ENCODE data around the gene ABLIM2. TPM values are rescaled to one million over a fixed set of nuclear protein-coding genes. Genes with fewer than 3 reads are reported as not detected.

Gene ABLIM2
- total RNA-seq, 2 experiments from 2014 or later, result 0.13 TPM; not detected in 1

DNA sequence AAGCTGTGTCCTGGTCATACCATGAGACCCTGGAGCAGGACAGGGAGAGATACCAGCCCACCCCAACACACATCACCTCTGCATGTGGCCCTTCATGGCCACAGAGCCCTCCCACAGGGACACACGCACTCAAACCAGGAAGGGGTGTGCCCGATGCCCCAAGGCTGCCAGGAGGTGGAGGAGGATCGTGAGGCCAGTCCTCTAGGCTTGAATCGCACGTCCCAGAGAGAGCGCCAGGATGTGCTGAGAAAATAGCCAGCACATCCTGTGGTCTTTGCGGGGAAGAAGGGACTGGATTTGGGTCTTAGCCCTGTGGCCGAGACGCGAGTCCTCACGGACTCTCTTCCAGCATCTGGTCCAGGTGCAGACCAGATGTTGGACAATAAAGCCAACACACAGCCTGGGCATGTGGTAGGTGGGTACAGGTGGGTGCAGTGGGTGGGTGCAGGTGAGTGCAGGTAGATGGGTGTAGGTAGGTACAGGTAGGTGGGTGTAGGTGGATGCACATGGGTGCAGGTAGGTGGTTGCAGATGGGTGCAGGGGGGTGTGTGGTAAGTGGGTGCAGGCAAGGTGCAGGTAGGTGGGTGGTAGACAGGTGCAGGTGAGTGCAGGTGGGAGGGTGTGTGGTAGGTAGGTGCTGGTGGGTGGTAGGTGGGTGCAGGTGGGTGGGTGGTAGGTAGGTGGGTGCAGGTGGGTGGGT is 124.6 kb downstream of the ABLIM2 start:
- ChIA-PET CTCF (no interaction called here), POLR2A (no interaction called here)
- H3K27me3 Mint-ChIP-seq, result peaks cover 8% of the 10 kb centered on the region
- no peak overlapping the region for H3K4me3 Mint-ChIP-seq
- H3K9me3 Mint-ChIP-seq, result no peaks in the 10 kb centered on the region
- DNase-seq, result no peak
- H3K27ac Mint-ChIP-seq, result no peak overlapping the region
- H3K4me1 Mint-ChIP-seq, result peaks cover 13% of the 10 kb centered on the region
- no peaks in the 10 kb centered on the region for H3K36me3 Mint-ChIP-seq (ENCODE audit: low read depth)

- peaks cover 8% of the 10 kb centered on the region for H3K27me3 Mint-ChIP-seq
- no peak overlapping the region for H3K4me3 Mint-ChIP-seq
- no peaks in the 10 kb centered on the region for H3K36me3 Mint-ChIP-seq (ENCODE audit: low read depth)
- no peak overlapping the region for H3K27ac Mint-ChIP-seq
- CTCF ChIA-PET, result no interaction called here
- no peaks in the 10 kb centered on the region for H3K9me3 Mint-ChIP-seq
- POLR2A ChIA-PET, result no interaction called here
- H3K4me1 Mint-ChIP-seq, result peaks cover 13% of the 10 kb centered on the region
- no peak for DNase-seq
Measured at GRCh38 chr4:8033067-8033755, 125.4 kb downstream of the ABLIM2 start.

GRCh38 chr4:8032381-8032780 is 126.2 kb downstream of the ABLIM2 start:
- ChIA-PET CTCF (no interaction called here), POLR2A (no interaction called here)
- DNase-seq, result no peak
- H3K36me3 Mint-ChIP-seq (ENCODE audit: low read depth), result no peaks in the 10 kb centered on the region
- H3K9me3 Mint-ChIP-seq, result no peaks in the 10 kb centered on the region
- peaks cover 3% of the 10 kb centered on the region for H3K27me3 Mint-ChIP-seq
- no peak overlapping the region for H3K27ac Mint-ChIP-seq
- peaks cover 12% of the 10 kb centered on the region for H3K4me1 Mint-ChIP-seq
- no peak overlapping the region for H3K4me3 Mint-ChIP-seq

DNA sequence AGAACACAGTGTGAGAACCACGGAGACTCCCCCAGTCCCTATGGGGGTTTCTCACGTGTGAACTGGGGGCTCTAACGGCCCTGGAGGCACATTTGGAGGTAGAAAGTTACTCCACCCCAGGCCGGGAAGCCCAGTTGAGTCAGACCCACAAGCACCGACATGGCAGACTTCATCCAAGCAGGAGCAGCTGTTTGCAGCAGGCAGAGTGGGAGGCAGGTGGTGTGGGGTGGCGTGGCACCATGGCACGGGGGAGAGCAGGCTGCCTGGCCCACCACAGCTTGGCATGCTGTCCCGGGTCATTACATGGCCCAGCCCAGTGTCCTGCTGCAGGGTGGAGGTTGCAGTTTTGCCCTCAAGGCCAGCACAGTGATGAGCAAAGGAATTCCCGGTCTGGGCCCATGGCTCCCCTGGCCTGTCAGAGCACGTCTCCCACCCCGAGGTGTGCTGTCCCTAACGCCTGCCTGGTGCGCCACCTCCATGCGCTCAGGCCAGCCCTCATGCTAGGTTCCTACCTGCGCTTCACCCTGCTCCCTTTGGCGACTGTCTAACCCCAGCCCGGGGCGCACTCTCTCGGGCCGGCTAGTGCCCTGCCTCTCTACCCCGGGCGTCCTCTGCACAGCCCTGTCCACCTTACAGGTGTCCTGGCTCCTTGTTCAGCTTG is 128.4 kb downstream of the ABLIM2 start:
- ChIA-PET POLR2A (interaction anchor here (1.0 kb wide), 1 partner anchor 11 kb away, joined by 3 read pairs; no protein-coding TSS in a partner anchor), CTCF (no interaction called here)

GRCh38 chr4:8029689-8030088 is 128.9 kb downstream of the ABLIM2 start:
- no peaks in the 10 kb centered on the region for H3K4me1 Mint-ChIP-seq
- CTCF ChIA-PET, result no interaction called here
- POLR2A ChIA-PET, result interaction anchor here (1.0 kb wide), 1 partner anchor 10 kb away, joined by 3 read pairs; no protein-coding TSS in a partner anchor

More for the DNA sequence above, 128.4 kb downstream of the ABLIM2 start:
- Mint-ChIP-seq H3K9me3 (no peaks in the 10 kb centered on the region), H3K4me1 (peaks cover 3% of the 10 kb centered on the region), H3K27ac (no peak overlapping the region), H3K4me3 (no peak overlapping the region), H3K36me3 (ENCODE audit: low read depth) (no peaks in the 10 kb centered on the region), H3K27me3 (peaks cover 2% of the 10 kb centered on the region)
- DNase-seq, result no peak

DNA sequence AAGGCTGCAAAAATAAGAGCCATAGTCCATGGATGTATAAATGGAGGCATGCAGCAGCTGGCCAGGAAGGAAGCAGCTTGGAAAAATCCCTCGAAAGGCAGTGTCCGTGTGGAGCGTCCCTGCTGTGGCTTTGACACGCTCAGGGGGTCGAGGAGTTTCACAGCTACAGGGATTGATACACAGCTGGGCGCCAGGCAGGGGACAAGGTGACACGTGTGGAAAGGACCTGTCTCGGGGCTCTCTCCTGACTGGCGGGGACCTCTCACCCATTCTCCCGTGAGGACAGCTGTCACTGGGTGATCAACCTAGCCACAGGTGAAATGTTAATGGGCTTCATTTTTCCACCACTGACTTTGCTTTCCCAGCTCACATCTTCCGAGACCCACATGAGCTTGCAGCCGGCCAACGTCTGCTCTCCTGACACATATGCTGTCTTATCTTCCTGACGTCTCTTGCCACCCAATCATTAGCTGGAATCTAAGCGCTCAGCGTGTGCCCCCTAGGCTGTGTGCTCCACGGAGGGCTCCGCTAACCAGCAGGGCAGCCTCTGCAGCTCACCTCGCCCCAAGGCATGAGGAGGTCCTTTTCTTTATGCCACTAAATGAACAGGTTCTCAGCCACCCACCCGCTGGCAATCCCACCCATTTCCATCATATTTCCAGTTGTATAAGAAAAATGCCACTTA is 129.6 kb downstream of the ABLIM2 start:
- H3K27me3 Mint-ChIP-seq, result peaks cover 2% of the 10 kb centered on the region
- no peak overlapping the region for H3K4me3 Mint-ChIP-seq
- POLR2A ChIA-PET, result no interaction called here
- H3K4me1 Mint-ChIP-seq, result no peaks in the 10 kb centered on the region
- H3K27ac Mint-ChIP-seq, result no peak overlapping the region
- CTCF ChIA-PET, result no interaction called here
- DNase-seq, result no peak
- no peaks in the 10 kb centered on the region for H3K9me3 Mint-ChIP-seq
- H3K36me3 Mint-ChIP-seq (ENCODE audit: low read depth), result no peaks in the 10 kb centered on the region

More at GRCh38 chr4:8029689-8030088, 128.9 kb downstream of the ABLIM2 start:
- DNase-seq, result no peak
- H3K4me3 Mint-ChIP-seq, result no peak overlapping the region
- no peaks in the 10 kb centered on the region for H3K9me3 Mint-ChIP-seq
- no peak overlapping the region for H3K27ac Mint-ChIP-seq
- no peaks in the 10 kb centered on the region for H3K36me3 Mint-ChIP-seq (ENCODE audit: low read depth)
- H3K27me3 Mint-ChIP-seq, result peaks cover 2% of the 10 kb centered on the region

DNA sequence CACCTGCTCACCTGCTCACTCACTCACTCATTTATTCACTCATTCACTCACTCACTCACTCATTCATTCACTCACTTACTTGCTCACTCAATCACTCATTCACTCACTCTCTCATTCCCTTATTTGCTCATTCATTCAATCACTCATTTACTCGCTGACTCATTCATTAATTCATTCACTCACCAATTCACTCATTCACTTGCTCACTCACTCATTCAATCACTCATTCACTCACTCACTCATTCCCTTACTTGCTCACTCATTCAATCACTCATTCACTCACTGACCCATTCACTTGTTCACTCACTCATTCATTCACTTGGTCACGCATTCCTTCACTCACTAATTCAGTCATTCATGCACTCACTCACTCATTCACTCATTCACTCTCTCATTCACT is 130.2 kb downstream of the ABLIM2 start:
- no peak for DNase-seq
- Mint-ChIP-seq H3K27ac (no peak overlapping the region), H3K4me3 (no peak overlapping the region), H3K27me3 (peaks cover 2% of the 10 kb centered on the region), H3K4me1 (no peaks in the 10 kb centered on the region), H3K9me3 (no peaks in the 10 kb centered on the region), H3K36me3 (ENCODE audit: low read depth) (no peaks in the 10 kb centered on the region)
- ChIA-PET POLR2A (no interaction called here), CTCF (no interaction called here)

DNA sequence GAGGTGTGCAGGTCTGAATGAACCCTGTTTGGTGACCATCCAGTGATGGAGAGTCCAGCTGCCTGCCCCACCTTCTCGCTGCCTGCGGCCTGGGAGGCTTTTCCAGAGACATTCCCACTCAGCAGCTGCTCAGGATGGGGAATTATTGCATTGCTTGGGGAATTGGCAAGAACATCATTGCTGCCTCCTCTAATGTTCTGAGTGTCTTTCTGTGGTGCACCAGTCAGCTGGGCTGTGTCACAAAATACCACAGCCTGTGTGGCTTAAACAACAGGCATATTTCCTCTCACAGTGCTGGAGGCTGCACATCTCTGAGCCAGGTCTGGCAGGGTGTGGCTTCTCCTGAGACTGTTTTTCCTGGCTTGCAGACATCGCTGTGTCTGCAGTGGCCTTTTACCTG is 132.2 kb downstream of the ABLIM2 start:
- Mint-ChIP-seq H3K27me3 (peaks cover 2% of the 10 kb centered on the region), H3K9me3 (no peaks in the 10 kb centered on the region), H3K4me3 (no peak overlapping the region), H3K36me3 (ENCODE audit: low read depth) (no peaks in the 10 kb centered on the region), H3K4me1 (no peaks in the 10 kb centered on the region), H3K27ac (no peak overlapping the region)
- no peak for DNase-seq
- ChIA-PET CTCF (no interaction called here), POLR2A (no interaction called here)

- ChIA-PET POLR2A (no interaction called here), CTCF (no interaction called here)
- Mint-ChIP-seq H3K36me3 (ENCODE audit: low read depth) (no peaks in the 10 kb centered on the region), H3K27me3 (peaks cover 2% of the 10 kb centered on the region), H3K4me1 (no peaks in the 10 kb centered on the region), H3K9me3 (no peaks in the 10 kb centered on the region), H3K27ac (no peak overlapping the region), H3K4me3 (no peak overlapping the region)
- DNase-seq, result no peak
Measured at GRCh38 chr4:8025668-8026067, 132.9 kb downstream of the ABLIM2 start.

GRCh38 chr4:8024073-8024786 is 134.4 kb downstream of the ABLIM2 start:
- no peak for DNase-seq
- ChIA-PET POLR2A (no interaction called here), CTCF (no interaction called here)
- no peak overlapping the region for H3K4me3 Mint-ChIP-seq
- H3K36me3 Mint-ChIP-seq (ENCODE audit: low read depth), result no peaks in the 10 kb centered on the region
- H3K27ac Mint-ChIP-seq, result no peak overlapping the region
- H3K27me3 Mint-ChIP-seq, result peaks cover 2% of the 10 kb centered on the region
- H3K4me1 Mint-ChIP-seq, result peaks cover 8% of the 10 kb centered on the region
- no peaks in the 10 kb centered on the region for H3K9me3 Mint-ChIP-seq

DNA sequence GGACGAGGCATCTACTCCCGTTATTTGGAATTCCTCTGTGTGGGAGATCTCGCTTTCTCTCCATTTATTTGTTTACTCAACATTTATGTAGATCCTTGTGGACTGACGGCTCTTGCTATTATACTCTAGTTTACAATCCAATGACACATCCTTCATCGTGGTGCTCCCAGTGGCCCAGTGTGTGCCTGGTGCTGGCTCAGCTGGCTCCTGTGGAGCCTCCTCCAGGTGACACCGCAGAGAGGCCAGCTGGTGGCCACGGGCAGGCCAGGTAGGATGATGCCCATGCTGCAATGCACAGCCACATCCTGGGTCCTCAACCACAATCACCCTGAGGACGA is 134.9 kb downstream of the ABLIM2 start:
- no peak overlapping the region for H3K4me3 Mint-ChIP-seq
- ChIA-PET CTCF (no interaction called here), POLR2A (no interaction called here)
- H3K27me3 Mint-ChIP-seq, result peaks cover 2% of the 10 kb centered on the region
- no peaks in the 10 kb centered on the region for H3K9me3 Mint-ChIP-seq
- no peak overlapping the region for H3K27ac Mint-ChIP-seq
- DNase-seq, result no peak
- peaks cover 10% of the 10 kb centered on the region for H3K4me1 Mint-ChIP-seq
- no peaks in the 10 kb centered on the region for H3K36me3 Mint-ChIP-seq (ENCODE audit: low read depth)

DNA sequence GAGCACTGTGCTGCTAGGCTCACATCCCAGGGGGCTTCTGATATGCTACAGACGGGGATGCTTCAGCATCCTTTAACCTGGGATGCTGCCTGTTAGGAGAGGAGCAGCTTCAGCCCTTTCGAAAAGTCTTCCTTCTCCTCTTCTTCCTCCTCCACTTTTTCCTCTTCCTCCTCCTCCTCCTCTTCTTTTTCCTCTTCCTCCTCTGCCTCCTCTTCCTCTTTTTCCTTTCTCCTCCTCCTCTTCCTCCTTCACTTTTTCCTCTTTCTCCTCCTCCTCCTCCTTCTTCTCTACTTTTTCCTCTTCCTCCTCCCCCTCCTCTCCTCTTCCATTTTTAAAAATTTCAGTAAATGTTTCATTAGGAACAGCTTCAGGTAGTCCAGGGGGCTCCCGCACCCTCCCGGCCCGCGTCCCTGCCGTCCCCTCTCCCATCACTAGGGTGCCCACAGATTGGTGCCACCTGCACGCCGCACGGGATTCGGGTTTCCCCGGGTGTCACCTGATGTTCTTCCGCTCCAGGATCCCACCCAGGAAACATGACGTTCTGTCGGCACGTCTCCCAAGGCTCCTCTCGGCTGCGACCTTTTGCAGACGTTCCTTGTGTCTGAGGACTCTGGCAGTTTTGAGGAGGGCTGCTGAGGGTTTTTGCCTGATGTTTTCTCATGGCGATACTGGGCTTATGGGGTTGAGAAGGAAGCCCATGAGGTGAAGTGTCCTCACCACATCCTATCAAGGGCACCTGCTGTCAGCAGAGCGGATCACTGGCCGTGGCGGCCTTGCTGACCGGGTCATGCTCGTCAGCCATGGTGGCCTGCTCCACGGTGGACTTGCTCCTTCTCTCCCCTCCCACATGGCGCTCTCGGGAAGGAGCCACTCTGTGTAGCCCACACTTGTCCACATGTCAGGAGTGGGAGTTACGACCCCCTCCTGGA is 135.6 kb downstream of the ABLIM2 start:
- CTCF ChIA-PET, result no interaction called here
- Mint-ChIP-seq H3K27ac (no peak overlapping the region), H3K27me3 (peaks cover 3% of the 10 kb centered on the region), H3K4me3 (no peak overlapping the region), H3K9me3 (no peaks in the 10 kb centered on the region), H3K36me3 (ENCODE audit: low read depth) (no peaks in the 10 kb centered on the region), H3K4me1 (peaks cover 10% of the 10 kb centered on the region)
- POLR2A ChIA-PET, result no interaction called here
- DNase-seq, result no peak

Data from activated CD4-positive, alpha-beta memory T cell treated with anti-CD3 and anti-CD28 coated beads, Interleukin-2, amount 10 ng/mL, durations not matched to agents 7 days and 5 days (primary cell).